ENCODE results near the gene GLRX3. TPM values are rescaled to one million over a fixed set of nuclear protein-coding genes. Genes with fewer than 3 reads are reported as not detected.

GLRX3 gene
- total and polyA plus RNA-seq, 2 of the 13 experiments (the other 11 are each of a cell fraction or from before 2014, with no cell fraction given): 91.4 to 135 TPM

DNA sequence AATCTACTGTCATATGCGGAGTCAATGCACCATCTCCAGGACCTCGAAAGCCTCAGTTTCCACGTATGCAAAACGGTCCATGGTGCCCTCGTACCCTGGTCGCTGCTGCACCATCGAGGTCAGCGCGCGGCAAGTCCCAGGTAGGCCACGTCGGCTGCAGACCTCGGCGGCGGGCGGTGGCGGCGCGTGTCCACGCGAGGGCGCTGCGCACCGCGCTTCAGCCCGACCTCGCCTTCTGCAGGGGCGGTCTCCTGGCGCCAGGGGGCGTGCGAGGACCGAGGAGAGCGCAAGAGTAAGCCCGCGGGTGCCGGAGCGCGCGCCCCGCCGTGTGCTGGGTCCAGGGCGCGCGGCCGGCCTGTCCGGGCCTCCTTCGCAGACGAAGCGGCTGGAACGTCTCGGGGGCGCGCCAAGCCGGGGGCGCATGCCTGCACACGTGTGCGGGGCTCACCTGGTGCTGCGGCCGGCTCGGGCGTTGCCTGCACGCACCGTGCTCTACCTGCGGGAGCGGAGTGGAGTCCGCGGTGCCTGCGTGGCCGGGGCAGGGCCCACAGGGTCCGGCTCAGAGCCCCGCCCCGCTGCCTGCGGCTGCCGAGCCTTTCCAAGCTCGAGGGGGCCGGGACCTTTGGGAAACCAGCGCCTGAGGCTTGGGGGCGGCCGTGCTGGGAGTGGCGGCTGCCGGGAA lies 54.0 kb downstream of the GLRX3 start (continued):
- TF ChIP-seq, protein P1, sequence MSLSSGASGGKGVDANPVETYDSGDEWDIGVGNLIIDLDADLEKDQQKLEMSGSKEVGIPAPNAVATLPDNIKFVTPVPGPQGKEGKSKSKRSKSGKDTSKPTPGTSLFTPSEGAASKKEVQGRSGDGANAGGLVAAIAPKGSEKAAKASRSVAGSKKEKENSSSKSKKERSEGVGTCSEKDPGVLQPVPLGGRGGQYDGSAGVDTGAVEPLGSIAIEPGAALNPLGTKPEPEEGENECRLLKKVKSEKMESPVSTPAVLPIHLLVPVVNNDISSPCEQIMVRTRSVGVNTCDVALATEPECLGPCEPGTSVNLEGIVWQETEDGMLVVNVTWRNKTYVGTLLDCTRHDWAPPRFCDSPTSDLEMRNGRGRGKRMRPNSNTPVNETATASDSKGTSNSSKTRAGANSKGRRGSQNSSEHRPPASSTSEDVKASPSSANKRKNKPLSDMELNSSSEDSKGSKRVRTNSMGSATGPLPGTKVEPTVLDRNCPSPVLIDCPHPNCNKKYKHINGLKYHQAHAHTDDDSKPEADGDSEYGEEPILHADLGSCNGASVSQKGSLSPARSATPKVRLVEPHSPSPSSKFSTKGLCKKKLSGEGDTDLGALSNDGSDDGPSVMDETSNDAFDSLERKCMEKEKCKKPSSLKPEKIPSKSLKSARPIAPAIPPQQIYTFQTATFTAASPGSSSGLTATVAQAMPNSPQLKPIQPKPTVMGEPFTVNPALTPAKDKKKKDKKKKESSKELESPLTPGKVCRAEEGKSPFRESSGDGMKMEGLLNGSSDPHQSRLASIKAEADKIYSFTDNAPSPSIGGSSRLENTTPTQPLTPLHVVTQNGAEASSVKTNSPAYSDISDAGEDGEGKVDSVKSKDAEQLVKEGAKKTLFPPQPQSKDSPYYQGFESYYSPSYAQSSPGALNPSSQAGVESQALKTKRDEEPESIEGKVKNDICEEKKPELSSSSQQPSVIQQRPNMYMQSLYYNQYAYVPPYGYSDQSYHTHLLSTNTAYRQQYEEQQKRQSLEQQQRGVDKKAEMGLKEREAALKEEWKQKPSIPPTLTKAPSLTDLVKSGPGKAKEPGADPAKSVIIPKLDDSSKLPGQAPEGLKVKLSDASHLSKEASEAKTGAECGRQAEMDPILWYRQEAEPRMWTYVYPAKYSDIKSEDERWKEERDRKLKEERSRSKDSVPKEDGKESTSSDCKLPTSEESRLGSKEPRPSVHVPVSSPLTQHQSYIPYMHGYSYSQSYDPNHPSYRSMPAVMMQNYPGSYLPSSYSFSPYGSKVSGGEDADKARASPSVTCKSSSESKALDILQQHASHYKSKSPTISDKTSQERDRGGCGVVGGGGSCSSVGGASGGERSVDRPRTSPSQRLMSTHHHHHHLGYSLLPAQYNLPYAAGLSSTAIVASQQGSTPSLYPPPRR (CRISPR knock-in tag; IDR thresholded peaks at IDR 0.05; ENCODE audit: borderline replicate concordance): no peak
- TF ChIP-seq ARNT (IDR thresholded peaks at IDR 0.05) (no peak), NR2C2 (CRISPR knock-in tag; IDR thresholded peaks at IDR 0.05; ENCODE audit: borderline replicate concordance) (peak; percentile 23; the same call in 1 of the 2 replicates), E2F5 (CRISPR knock-in tag; conservative IDR thresholded peaks at IDR 0.05) (no peak), ZBTB2 (CRISPR knock-in tag; IDR thresholded peaks at IDR 0.05; ENCODE audit: low read depth) (no peak), RFXAP (CRISPR knock-in tag; IDR thresholded peaks at IDR 0.05; ENCODE audit: borderline replicate concordance) (peak; percentile 91), ZNF460 (CRISPR knock-in tag; IDR thresholded peaks at IDR 0.05; ENCODE audit: borderline replicate concordance) (no peak), NFKBIZ (CRISPR knock-in tag; IDR thresholded peaks at IDR 0.05) (no peak), ZNF180 (CRISPR knock-in tag; IDR thresholded peaks at IDR 0.05; ENCODE audit: borderline replicate concordance, low read depth) (no peak), TBL1XR1 (IDR thresholded peaks at IDR 0.05; ENCODE audit: borderline replicate concordance, low read length, partially characterized antibody) (no peak), SIN3B (IDR thresholded peaks at IDR 0.05; ENCODE audit: low read length) (no peak), HOXA5 (CRISPR knock-in tag; IDR thresholded peaks at IDR 0.05) (peak; percentile 64), ZNF501 (CRISPR knock-in tag; IDR thresholded peaks at IDR 0.05) (peak; percentile 86)
- TF ChIP-seq, protein P2, sequence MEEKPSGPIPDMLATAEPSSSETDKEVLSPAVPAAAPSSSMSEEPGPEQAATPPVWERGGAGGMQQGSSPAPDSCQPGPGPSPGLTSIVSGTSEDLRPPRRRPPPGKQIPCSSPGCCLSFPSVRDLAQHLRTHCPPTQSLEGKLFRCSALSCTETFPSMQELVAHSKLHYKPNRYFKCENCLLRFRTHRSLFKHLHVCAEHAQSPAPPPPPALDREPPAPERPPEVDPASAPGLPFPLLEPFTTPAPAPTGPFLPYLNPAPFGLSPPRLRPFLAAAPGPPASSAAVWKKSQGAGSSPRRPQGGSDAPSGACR (CRISPR knock-in tag; IDR thresholded peaks at IDR 0.05): no peak
- TF ChIP-seq, protein P3, sequence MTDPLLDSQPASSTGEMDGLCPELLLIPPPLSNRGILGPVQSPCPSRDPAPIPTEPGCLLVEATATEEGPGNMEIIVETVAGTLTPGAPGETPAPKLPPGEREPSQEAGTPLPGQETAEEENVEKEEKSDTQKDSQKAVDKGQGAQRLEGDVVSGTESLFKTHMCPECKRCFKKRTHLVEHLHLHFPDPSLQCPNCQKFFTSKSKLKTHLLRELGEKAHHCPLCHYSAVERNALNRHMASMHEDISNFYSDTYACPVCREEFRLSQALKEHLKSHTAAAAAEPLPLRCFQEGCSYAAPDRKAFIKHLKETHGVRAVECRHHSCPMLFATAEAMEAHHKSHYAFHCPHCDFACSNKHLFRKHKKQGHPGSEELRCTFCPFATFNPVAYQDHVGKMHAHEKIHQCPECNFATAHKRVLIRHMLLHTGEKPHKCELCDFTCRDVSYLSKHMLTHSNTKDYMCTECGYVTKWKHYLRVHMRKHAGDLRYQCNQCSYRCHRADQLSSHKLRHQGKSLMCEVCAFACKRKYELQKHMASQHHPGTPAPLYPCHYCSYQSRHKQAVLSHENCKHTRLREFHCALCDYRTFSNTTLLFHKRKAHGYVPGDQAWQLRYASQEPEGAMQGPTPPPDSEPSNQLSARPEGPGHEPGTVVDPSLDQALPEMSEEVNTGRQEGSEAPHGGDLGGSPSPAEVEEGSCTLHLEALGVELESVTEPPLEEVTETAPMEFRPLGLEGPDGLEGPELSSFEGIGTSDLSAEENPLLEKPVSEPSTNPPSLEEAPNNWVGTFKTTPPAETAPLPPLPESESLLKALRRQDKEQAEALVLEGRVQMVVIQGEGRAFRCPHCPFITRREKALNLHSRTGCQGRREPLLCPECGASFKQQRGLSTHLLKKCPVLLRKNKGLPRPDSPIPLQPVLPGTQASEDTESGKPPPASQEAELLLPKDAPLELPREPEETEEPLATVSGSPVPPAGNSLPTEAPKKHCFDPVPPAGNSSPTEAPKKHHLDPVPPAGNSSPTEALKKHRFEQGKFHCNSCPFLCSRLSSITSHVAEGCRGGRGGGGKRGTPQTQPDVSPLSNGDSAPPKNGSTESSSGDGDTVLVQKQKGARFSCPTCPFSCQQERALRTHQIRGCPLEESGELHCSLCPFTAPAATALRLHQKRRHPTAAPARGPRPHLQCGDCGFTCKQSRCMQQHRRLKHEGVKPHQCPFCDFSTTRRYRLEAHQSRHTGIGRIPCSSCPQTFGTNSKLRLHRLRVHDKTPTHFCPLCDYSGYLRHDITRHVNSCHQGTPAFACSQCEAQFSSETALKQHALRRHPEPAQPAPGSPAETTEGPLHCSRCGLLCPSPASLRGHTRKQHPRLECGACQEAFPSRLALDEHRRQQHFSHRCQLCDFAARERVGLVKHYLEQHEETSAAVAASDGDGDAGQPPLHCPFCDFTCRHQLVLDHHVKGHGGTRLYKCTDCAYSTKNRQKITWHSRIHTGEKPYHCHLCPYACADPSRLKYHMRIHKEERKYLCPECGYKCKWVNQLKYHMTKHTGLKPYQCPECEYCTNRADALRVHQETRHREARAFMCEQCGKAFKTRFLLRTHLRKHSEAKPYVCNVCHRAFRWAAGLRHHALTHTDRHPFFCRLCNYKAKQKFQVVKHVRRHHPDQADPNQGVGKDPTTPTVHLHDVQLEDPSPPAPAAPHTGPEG (CRISPR knock-in tag; IDR thresholded peaks at IDR 0.05): no peak

All from HepG2 (cell line).